GM19372 (cell line): ENCODE data around the gene PTPA.
"Not testable (repeated sequence)": the region's sequence is repeated elsewhere in the genome, so short reads cannot be mapped to it uniquely, and the experiment has no call there.

Source experiments
- ATAC-seq: cut with Tn5 transposase; IDR thresholded peaks from one replicate; pipeline ENCODE4 v1.9.1; 2021; ENCODE audit warnings: mild to moderate bottlenecking, low read depth, moderate library complexity; ENCODE audit not compliant: unreplicated experiment

The PTPA gene

DNA sequence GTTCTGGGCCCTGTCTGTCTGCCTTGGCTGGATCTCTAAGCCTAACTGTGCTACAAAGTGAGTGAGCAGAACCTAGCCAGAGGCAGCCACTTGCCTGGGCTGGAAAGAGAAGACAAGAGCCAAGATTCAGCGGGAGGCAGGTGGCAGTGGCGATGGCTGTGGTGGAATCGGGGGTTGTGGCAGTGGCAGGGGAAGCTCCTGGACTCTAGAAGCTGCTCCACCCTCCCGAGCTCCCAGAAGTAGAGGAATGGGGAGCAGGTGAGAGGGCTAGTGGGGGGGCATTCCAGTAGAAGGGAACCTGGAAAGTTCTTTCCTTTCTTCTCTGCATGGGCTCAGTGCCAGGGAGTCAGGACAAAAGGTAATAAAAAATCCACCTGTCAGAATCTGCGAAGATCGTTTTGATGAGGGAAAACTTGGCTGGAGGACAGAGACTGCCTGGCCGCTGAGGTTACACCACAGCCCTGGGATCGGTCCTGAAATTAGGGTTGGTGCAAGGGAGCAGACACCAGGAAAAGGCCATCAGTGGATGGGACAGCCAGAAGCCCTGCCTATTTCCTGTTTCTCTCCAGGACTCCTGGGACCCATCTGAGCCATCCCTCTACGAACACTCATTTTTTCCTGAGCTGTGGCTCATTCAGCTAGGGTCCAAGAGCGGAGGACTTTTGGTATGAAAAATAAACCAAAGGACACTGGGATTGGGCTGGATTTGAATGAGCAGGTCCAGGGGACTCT is 2.2 kb upstream of the PTPA start:
- ATAC-seq, result no peak

DNA sequence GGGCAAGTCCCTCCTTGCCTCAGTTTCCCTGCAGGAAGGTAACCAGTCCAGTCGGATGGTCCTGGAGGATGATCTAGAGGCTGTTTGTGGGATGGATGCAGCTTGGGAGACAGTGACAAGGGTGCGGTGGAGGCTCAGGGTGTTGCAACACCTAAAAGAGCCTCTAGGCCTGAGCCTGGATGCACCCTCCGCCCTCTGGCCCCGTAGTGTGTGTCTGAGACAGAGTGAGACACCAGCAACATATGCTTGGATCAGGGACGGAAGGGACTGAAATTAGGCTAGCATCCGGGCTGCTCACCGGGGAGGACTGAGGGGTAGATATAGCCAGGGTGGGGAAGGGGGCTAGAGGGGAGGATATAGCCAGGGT is 1.7 kb upstream of the PTPA start:
- ATAC-seq, result no peak

DNA sequence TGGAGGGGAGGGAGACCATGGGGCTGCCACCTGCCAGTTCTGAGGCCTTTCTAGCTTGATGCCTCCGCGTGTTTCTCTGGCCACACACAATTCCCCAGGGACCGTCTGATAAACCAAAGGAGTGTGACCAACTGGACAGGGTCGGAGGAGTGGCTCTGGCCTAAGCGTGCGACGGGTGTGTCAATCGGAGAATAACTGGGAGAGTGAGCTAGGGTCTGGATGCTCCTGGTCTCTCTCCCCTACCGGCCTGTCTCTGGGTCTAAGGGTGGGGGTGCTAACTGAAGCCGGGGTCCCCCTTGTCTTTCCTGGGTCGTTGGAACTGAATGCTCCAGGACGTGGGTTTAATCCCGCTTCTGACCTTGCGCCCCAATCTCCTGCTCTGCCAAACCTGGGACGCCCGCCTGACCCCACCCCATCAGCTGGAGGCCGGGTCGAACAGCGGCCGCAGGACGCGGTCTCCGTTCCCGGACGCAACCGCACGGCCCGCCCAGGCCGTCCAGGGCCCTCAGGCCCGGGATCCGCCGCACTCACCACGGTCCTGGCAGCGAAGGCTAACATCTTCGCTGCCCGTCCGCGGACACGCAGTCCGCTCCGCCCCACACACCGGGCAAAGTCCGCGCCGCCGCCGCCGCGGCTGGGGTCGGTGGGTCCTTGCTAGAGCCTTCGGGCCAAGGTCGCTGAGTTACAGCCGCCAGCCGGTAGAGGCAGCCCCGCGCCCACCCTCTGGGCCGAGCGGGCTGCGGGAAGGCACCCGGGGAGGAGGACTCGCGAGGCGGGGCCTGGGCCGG is 1.1 kb upstream of the PTPA start:
- ATAC-seq, result no peak

DNA sequence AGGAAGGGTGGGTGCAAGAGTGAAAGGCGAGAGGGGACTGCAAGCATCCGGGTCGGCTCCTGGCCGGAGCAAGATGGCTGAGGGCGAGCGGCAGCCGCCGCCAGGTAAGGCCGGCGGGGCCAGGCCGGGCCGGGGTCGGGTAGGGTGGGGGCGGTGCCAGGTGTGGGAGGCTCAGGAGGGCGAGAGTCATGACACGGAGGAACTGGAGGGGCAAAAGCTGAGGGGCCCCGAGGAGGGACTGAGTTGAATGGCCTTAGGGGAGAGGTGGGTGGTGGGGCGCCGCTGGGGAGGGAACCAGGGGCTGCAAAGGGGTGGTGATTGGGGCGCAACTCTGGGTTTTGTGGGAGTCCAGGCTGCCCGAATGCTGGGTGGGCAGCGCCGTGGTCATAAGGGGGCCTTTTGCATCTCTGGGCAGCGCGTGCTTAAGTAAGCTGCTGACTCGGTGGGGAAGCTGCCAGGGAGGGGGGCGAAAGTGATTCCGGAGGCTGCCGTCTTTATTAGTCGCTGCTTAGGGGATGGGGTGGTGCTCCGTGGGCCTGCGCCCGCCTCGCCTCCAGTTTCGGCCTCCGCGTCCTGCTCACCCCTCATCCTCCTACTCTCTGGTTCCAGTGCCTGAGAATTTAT is 425 bp downstream of the PTPA start:
- ATAC-seq, result no peak

DNA sequence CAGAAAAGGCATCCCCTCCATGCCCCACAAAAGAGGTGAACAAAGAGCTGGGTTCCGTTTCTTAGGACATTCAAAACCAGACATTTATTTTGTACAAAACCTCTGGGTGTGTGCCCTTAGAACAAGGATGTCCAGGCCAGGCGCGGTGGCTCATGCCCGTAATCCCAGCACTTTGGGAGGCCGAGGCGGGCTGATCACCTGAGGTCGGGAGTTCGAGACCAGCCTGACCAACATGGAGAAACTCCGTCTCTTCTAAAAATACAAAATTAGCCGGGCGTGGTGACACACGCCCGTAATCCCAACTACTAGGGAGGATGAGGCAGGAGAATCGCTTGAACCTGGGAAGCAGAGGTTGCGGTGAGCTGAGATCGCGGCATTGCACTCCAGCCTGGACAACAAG is 1.3 kb downstream of the PTPA start:
- ATAC-seq, result not testable (repeated sequence)

DNA sequence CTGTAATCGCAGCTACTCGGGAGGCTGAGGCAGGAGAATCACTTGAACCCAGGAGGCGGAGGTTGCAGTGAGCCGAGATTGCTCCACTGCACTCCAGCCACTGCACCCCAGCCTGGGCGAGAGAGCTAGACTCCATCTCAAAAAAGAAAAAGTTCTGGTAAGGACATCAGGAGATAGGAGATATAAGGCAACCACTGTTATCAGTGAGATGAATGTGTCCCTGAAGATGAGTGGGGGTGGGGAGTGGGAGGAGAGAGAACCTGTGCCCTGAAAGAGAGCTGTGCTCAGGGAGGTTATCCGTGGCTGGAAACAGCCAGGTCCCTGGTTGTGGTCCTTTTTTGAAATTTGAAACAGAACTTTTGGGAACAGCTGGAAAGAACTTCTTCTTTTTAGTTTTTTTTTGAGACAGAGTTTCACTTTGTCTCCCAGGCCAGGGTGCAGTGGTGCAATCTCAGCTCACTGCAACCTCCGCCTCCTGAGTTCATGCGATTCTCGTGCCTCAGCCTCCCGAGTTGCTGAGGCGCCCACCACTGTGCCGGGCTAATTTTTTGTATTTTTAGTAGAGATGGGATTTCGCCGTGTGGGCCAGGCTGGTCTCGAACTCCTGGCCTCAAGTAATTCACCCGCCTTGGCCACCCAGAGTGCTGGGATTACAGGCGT is 2.6 kb downstream of the PTPA start:
- no peak for ATAC-seq

DNA sequence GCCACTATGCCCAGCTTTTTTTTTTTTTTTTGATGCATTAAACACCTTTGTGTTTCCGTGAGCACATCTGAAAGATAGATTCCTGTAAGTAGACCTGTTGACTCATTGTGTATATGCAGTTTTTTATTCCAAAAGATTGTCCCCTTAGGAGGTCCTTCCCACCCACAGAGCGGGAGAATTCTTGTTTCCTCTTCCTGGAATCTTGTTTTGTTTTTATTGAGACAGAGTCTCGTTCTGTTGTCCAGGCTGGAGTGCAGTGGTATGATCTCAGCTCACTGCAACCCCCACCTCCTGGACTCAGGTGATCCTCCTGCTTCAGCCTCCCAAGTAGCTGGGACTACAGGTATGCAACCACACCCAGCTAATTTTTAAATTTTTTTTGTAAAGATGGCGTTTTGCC is 7.6 kb downstream of the PTPA start:
- no peak for ATAC-seq

DNA sequence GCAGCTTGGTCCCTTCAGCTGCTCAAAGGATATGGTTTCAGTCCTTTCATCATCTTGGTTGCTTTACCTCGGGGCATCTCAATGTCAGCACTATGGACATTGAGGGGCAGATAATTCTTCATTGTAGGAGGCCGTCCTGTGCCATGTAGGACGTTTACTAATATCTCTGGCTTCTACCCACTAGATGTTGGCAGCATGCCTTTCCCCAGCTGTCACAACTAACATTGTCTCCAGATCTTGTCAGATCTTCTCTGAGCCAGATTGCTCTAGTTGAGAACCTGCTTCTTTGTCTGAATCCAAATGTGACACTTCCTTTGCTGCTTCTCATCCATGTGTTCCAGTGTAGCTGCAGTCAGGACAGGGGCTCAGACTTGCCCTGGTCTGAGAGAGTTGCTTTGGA is 10.3 kb downstream of the PTPA start:
- no peak for ATAC-seq

DNA sequence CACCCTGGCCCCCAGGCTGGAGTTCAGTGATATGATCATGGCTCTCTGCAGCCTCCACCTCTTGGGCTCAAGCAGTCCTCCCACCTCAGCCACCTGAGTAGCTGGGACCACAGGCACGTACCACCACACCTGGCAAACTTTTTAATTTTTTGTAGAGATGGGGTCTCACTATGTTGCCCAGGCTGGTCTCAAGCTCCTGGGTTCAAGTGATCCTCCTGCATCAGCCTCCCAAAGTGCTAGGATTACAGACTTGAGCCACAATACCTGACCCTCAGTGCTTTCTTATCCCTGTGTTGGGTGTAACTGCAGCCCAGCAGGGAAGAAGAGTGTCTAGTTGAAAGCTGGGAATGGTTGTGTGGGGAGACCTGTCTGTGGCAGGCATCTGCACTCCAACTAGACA is 10.9 kb downstream of the PTPA start:
- no peak for ATAC-seq

DNA sequence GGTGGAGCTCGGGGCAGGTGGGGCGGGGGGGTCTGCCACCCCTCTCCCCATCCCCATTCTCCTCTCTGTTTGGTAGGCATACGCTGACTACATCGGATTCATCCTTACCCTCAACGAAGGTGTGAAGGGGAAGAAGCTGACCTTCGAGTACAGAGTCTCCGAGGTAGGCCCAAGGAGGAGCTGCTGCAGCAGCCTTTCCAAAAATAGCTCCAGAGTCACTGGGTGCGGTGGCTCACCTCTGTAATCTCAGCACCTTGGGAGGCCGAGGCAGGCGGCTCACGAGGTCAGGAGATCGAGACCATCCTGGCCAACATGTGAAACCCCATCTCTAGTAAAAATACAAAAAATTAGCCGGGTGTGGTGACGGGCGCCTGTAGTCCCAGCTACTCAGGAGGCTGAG is 11.8 kb downstream of the PTPA start:
- not testable (repeated sequence) for ATAC-seq

DNA sequence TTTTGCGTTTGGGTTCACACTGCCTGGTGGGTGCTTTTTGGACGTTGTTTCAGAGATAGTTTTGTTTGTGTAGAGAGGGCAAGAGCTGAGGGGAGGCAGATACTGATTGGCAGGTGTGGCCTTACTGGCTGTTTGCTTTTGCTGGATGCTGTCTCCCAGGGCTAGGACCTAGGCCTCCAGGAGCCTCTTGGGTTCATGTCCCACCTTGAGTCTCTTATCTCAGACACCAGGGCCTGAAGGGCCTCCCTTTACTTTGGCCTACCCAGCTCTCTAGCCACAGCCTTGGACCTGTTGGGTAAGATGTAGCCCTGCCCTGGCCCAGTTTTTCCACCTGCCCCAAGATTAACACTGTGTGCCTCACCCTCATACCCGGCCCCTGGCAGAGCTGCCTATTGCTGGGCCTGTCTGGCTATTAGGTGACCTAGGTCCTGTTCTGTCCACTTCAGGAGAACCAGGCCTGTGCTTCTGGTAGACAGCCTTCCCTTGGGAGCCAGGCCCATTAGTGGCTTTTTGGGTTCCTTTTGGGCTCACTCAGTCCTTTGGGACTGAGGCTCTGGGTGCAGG is 13.4 kb downstream of the PTPA start:
- no peak for ATAC-seq

DNA sequence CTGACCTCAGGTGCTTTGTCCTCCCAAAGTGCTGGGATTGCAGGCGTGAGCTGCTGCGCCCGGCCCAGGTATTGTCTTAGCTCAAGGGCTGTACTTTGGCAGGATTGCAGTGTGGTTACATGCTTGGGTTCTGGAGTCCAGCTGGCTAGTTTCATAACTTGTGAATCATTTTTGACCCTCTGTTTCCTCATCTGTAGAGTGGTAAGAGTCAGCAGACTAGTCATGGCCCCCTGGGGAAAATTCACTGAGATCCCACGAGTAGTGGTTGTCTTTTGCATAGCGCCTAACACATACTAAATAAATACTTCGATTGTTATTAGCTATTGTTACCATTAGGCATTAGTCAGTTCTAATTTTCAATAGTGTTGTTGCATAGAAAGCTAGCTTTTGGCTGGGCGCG is 14.3 kb downstream of the PTPA start:
- no peak for ATAC-seq

DNA sequence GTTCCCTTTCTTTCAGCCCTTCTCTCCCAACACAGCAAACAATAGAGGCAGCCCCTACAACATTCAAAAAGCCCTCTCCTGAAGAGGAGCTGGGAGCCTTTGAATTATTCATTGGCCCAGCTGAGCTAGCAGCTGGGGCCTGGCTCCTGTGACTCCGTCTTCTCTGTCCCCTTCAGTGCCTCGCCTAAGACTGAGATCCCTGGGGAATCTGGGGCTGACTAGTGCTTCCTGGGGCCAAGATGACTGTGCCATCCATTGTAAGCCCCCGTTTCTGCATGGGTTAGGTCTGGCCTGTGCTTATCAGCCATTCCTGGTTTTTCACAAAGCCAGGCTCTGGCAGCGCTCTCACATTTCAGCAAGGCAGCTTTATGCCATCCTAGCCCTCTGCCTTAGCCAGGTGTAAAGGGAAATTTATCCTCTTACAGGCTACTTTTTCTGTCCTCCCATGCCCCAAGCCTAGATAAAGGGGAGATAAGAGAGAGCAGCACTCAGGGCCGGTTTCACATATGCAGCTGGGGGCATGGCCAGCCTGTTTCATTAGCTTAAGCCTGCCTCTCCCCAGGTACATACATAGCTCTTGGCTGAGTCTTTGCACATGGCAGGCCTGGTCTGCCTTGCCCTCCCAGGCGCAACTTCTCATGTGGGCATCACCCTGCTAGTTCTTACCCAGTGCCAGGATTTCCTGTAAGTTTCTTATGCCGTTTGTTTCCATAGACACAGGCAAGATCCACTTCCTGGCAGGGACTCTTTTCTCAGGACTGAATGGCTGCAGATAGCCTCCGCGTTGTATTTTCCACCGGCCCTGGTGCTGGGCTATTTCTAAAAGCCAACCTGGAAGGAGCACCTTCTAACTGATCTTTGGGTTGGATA is 15.8 kb downstream of the PTPA start:
- ATAC-seq, result no peak

DNA sequence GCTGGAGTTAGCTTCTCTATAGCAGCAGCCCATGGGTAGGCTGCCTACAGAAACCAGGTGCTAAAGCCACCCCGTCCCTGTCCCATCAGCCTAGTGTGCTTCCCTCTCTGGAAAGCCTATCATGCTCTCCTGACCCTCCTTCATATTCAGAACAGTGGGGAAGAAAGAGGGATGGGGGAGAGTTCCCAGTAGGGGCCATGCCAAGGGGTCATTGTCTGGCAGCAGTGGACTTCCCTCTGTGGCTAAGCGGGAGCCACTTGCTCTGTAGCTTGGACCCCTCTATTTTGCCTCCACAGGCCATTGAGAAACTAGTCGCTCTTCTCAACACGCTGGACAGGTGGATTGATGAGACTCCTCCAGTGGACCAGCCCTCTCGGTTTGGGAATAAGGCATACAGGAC is 17.5 kb downstream of the PTPA start:
- ATAC-seq, result no peak

DNA sequence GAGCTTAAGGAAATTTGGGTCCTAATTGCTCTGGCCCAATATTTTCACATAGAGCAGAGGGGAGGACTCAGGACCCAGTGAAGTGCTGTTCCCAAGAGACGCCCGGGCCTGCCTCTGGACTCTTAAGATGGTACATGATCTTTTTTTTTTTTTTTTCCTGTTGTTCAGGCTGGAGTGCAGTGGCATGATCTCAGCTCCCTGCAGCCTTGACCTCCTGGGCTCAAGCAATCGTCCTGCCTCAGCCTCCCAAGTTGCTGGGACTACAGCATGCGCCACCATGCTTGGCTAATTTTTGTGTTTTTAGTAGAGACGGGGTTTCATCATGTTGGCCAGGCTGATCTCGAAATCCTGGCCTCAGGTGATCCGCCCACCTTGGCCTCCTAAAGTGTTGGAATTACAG is 19.1 kb downstream of the PTPA start:
- not testable (repeated sequence) for ATAC-seq

DNA sequence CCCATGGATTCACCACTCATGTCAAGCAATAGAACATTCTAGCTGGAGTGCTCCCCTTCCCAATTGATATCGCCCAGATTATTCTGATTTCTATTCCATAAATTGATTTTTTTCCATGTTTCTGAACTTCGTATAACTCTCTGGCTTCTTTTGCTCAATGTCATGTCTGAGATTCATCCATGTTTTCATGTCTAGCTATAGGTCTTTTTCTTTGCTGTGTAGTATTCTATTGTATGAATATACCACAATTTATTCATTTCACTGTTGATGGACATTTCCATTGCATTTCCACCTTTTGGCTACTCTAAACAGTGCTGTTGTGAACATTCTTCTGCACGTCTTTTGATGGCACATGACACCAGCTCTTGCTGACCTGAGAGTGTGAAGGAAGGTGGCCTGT is 19.6 kb downstream of the PTPA start:
- ATAC-seq, result no peak

DNA sequence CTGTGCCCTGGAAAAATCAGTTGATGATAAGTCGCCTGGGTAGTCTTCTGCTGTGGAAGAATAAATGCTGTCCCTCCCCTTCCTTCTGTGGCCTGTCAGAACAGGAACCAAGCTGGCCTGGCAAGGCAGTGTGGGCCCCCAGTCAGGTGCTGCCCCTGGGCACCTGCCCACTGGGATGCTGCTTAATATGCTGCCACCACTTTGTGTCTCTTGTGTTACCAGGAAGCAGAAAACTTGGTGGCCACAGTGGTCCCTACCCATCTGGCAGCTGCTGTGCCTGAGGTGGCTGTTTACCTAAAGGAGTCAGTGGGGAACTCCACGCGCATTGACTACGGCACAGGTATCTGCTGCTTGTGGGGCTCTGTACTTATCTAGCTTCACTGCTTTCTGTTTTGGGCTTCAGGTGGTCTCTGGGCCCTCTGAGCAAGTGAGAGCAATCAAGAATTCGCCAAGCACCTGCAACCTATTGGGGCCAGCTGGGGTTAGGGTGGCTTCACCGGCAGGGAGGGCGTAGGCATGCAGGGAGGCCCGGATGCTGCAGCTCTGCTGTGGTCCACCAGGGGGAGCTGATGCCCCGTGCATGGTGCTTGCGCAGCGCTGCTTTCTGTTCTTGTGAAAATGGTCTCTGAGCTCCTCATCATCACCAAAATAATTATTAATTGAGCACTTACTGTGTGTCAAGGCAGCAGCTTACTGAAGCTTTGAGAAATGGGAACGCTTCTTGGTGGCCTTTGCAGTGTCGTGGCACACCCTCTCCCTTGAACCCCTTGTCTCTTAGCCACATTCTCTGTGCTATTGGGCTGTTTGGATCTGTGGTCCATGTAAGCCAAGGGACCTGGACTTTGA is 20.3 kb downstream of the PTPA start:
- ATAC-seq, result no peak

DNA sequence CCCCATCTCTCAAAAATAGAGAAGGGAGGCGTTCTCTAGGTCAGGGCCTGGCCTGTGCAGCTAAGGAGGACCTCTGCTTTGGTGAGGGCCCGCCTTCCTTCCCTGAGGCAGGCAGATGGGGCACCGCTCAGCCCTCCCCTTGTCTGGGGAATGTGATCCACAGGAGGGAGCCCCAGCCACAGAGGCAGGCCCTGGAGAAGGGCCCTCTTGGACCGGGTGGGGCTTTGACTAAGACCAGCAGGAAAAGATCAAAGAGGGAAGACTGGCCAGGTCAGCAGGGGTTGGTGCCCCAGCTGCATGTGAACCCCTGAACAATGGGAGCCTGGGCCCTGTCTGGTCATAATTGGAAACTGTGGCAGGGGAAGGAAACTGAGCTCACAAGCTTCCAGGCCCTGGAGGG is 21.9 kb downstream of the PTPA start:
- no peak for ATAC-seq

DNA sequence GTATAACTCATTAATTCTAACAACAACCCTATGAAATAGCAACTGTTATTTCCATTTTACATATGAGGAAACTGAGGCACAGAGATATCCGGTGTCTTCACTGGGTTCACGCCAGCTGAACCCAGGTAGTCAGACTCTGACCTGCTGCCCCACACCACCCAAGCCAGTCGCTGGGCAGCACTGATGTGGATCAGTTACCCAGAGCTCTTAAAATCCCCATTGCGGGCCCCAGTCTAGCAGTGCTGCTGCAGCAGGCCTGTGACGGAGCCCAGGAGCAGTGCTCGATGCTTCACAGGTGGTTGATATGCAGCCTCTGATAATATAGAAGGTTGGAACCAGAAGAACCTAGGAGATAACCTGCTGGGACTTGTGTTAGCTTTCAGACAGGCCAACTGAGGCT is 24.3 kb downstream of the PTPA start:
- no peak for ATAC-seq
